HEK293 (cell line): Measurements from ENCODE around the gene RYR2.

Source experiments
- CTCF ChIA-PET: fragments of 350-600 bp; formaldehyde crosslinking; extraction: SDS; loops from one replicate; lab custom pipeline; 2021; ENCODE audit warnings: antibody characterized with exemption; lab: Yijun Ruan, JAX
- POLR2A ChIA-PET: fragments of 300-600 bp; formaldehyde crosslinking; extraction: SDS; loops from one replicate; lab custom pipeline; 2020; ENCODE audit warnings: antibody characterized with exemption, inconsistent platforms; lab: Yijun Ruan, JAX
- H3K27ac ChIP-seq: fragments of 200-500 bp; sonication (Bioruptor generic); 2 replicates; pipeline ENCODE4 v1.5.1; 2014; ENCODE audit warnings: low read depth, low read length, control low read depth, inconsistent platforms; ENCODE audit errors: extremely low read depth
- H3K36me3 ChIP-seq, 2 experiments: fragments of 200-500 bp in 1 of 2; sonication (Bioruptor generic) in 1 of 2; 1 replicate in 1 of 2; 2 replicates in 1 of 2; pipeline ENCODE4 v1.5.1; 2014 to 2017; ENCODE audit warnings: inconsistent platforms in 2 of 2, low read length in 2 of 2; ENCODE audit not compliant: control insufficient read depth in 2 of 2, insufficient read depth in 1 of 2
- H3K4me1 ChIP-seq: fragments of 200-500 bp; sonication (Bioruptor generic); 2 replicates; pipeline ENCODE4 v1.5.1; 2014; ENCODE audit warnings: mild to moderate bottlenecking, low read length, inconsistent platforms; ENCODE audit not compliant: control insufficient read depth, insufficient read depth
- H3K4me3 ChIP-seq: 2 replicates; pipeline ENCODE4 v1.5.1; 2011; ENCODE audit warnings: low read depth, mild to moderate bottlenecking, control low read depth, low read length, moderate library complexity
- H3K9me3 ChIP-seq: fragments of 200-500 bp; sonication (Bioruptor generic); 2 replicates; pipeline ENCODE4 v1.5.1; 2014; ENCODE audit warnings: low read depth, low read length, inconsistent platforms; ENCODE audit not compliant: control insufficient read depth, insufficient read depth
- BCL11B ChIP-seq: fragments of 450-650 bp; formaldehyde crosslinking; IDR thresholded peaks from 2 replicates; pipeline ENCODE4 v1.5.1; 2016; ENCODE audit warnings: low read depth, missing biosample characterization, missing genetic modification characterization
- HOXA7 ChIP-seq: sonication (generic); formaldehyde crosslinking; IDR thresholded peaks from 2 replicates; pipeline ENCODE4 v1.8.1; 2022; ENCODE audit warnings: missing genetic modification reagents, borderline replicate concordance
- MYNN ChIP-seq: fragments of 450-650 bp; formaldehyde crosslinking; IDR thresholded peaks from 2 replicates; pipeline ENCODE4 v1.5.1; 2016; ENCODE audit warnings: missing biosample characterization, missing genetic modification characterization, borderline replicate concordance
- PRDM1 ChIP-seq: fragments of 450-650 bp; formaldehyde crosslinking; IDR thresholded peaks from 2 replicates; pipeline ENCODE4; 2016; ENCODE audit warnings: missing biosample characterization, missing genetic modification characterization
- ZNF10 ChIP-seq: fragments of 450-650 bp; formaldehyde crosslinking; IDR thresholded peaks from 2 replicates; pipeline ENCODE4 v1.5.1; 2017; ENCODE audit warnings: missing biosample characterization, missing genetic modification characterization
- ZNF169 ChIP-seq: fragments of 450-650 bp; formaldehyde crosslinking; IDR thresholded peaks from 2 replicates; pipeline ENCODE4 v1.5.1; 2016; ENCODE audit warnings: missing biosample characterization, missing genetic modification characterization
- ZNF214 ChIP-seq: fragments of 450-650 bp; formaldehyde crosslinking; IDR thresholded peaks from 2 replicates; pipeline ENCODE4 v1.5.1; 2017; ENCODE audit warnings: missing biosample characterization, mild to moderate bottlenecking, missing genetic modification characterization, borderline replicate concordance
- ZNF274 ChIP-seq, 2 experiments: fragments of 200-500 bp in 1 of 2; fragments of 450-650 bp in 1 of 2; sonication (Bioruptor generic) in 1 of 2; formaldehyde crosslinking in 1 of 2; IDR thresholded peaks; 2 replicates each; pipeline versions ENCODE4 v1.5.1 to v1.6.1; 2014 to 2016; ENCODE audit warnings: borderline replicate concordance in 1 of 2, inconsistent platforms in 1 of 2, low read length in 1 of 2, missing biosample characterization in 1 of 2, missing genetic modification characterization in 1 of 2
- ZNF423 ChIP-seq: fragments of 450-650 bp; formaldehyde crosslinking; IDR thresholded peaks from 2 replicates; pipeline ENCODE4 v1.5.1; 2016; ENCODE audit warnings: missing biosample characterization, missing genetic modification characterization
- ZNF501 ChIP-seq: fragments of 450-650 bp; formaldehyde crosslinking; IDR thresholded peaks from 2 replicates; pipeline ENCODE4 v1.5.1; 2016; ENCODE audit warnings: missing biosample characterization, missing genetic modification characterization
- ZNF621 ChIP-seq: fragments of 450-650 bp; formaldehyde crosslinking; IDR thresholded peaks from 2 replicates; pipeline ENCODE4 v1.5.1; 2017; ENCODE audit warnings: missing biosample characterization, missing genetic modification characterization
- TF ChIP-seq, protein P1 (sequence below): fragments of 450-650 bp; formaldehyde crosslinking; IDR thresholded peaks from 2 replicates; pipeline ENCODE4 v1.5.1; 2017; ENCODE audit warnings: missing biosample characterization, mild to moderate bottlenecking, missing genetic modification characterization, moderate library complexity
- TF ChIP-seq, protein P2 (sequence below): fragments of 450-650 bp; formaldehyde crosslinking; IDR thresholded peaks from 2 replicates; pipeline ENCODE4 v1.5.1; 2017; ENCODE audit warnings: missing biosample characterization, missing genetic modification characterization
- TF ChIP-seq, protein P3 (sequence below): fragments of 450-650 bp; formaldehyde crosslinking; IDR thresholded peaks from 2 replicates; pipeline ENCODE4 v1.5.1; 2016; ENCODE audit warnings: missing biosample characterization, missing genetic modification characterization
- TF ChIP-seq, protein P4 (sequence below): fragments of 450-650 bp; formaldehyde crosslinking; IDR thresholded peaks from 2 replicates; pipeline ENCODE4 v1.5.1; 2016; ENCODE audit warnings: missing biosample characterization, missing genetic modification characterization, borderline replicate concordance
- TF ChIP-seq, protein P5 (sequence below): fragments of 450-650 bp; formaldehyde crosslinking; IDR thresholded peaks from 2 replicates; pipeline ENCODE4 v1.5.1; 2017; ENCODE audit warnings: missing biosample characterization, missing genetic modification characterization
- TF ChIP-seq, protein P6 (sequence below): fragments of 450-650 bp; formaldehyde crosslinking; IDR thresholded peaks from 2 replicates; pipeline ENCODE4 v1.5.1; 2016; ENCODE audit warnings: missing biosample characterization, missing genetic modification characterization

Gene RYR2

DNA sequence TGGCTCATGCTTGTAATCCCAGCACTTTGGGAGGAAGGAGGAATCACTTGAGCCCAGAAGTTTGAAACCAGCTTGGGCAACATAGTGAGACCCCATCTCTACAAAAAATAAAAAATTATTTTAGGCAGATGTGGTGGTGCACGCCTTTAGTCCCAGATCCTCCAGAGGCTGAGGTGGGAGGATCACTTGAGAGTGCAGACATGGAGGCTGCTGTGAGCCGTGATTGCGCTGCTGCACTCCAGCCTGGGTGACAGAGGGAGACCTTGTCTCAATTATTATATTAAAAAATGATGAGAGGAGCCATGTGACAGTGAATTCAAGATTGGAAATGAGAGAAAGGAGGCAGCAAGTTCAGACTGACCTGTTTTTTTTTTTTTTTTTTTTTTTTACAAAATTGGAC lies 566.4 kb downstream of the RYR2 start:
- TF ChIP-seq ZNF501 (tag by site-specific recombination) (no peak), MYNN (no peak), ZNF274 (IDR thresholded peaks at IDR 0.05; ENCODE audit: low read length) (no peak), ZNF274 (tag by site-specific recombination; IDR thresholded peaks at IDR 0.05; ENCODE audit: borderline replicate concordance) (no peak), ZNF10 (tag by site-specific recombination) (no peak), ZNF621 (no peak), ZNF423 (tag by site-specific recombination) (no peak), ZNF169 (tag by site-specific recombination) (no peak), HOXA7 (no peak), ZNF214 (tag by site-specific recombination) (no peak), PRDM1 (no peak), BCL11B (tag by site-specific recombination) (no peak)
- TF ChIP-seq, protein P1, sequence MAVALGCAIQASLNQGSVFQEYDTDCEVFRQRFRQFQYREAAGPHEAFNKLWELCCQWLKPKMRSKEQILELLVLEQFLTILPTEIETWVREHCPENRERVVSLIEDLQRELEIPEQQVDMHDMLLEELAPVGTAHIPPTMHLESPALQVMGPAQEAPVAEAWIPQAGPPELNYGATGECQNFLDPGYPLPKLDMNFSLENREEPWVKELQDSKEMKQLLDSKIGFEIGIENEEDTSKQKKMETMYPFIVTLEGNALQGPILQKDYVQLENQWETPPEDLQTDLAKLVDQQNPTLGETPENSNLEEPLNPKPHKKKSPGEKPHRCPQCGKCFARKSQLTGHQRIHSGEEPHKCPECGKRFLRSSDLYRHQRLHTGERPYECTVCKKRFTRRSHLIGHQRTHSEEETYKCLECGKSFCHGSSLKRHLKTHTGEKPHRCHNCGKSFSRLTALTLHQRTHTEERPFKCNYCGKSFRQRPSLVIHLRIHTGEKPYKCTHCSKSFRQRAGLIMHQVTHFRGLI (tag by site-specific recombination) = no peak
- TF ChIP-seq, protein P2, sequence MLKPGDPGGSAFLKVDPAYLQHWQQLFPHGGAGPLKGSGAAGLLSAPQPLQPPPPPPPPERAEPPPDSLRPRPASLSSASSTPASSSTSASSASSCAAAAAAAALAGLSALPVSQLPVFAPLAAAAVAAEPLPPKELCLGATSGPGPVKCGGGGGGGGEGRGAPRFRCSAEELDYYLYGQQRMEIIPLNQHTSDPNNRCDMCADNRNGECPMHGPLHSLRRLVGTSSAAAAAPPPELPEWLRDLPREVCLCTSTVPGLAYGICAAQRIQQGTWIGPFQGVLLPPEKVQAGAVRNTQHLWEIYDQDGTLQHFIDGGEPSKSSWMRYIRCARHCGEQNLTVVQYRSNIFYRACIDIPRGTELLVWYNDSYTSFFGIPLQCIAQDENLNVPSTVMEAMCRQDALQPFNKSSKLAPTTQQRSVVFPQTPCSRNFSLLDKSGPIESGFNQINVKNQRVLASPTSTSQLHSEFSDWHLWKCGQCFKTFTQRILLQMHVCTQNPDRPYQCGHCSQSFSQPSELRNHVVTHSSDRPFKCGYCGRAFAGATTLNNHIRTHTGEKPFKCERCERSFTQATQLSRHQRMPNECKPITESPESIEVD = no peak
- TF ChIP-seq, protein P3, sequence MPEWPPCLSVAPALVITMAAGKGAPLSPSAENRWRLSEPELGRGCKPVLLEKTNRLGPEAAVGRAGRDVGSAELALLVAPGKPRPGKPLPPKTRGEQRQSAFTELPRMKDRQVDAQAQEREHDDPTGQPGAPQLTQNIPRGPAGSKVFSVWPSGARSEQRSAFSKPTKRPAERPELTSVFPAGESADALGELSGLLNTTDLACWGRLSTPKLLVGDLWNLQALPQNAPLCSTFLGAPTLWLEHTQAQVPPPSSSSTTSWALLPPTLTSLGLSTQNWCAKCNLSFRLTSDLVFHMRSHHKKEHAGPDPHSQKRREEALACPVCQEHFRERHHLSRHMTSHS (tag by site-specific recombination) = no peak
- TF ChIP-seq, protein P4, sequence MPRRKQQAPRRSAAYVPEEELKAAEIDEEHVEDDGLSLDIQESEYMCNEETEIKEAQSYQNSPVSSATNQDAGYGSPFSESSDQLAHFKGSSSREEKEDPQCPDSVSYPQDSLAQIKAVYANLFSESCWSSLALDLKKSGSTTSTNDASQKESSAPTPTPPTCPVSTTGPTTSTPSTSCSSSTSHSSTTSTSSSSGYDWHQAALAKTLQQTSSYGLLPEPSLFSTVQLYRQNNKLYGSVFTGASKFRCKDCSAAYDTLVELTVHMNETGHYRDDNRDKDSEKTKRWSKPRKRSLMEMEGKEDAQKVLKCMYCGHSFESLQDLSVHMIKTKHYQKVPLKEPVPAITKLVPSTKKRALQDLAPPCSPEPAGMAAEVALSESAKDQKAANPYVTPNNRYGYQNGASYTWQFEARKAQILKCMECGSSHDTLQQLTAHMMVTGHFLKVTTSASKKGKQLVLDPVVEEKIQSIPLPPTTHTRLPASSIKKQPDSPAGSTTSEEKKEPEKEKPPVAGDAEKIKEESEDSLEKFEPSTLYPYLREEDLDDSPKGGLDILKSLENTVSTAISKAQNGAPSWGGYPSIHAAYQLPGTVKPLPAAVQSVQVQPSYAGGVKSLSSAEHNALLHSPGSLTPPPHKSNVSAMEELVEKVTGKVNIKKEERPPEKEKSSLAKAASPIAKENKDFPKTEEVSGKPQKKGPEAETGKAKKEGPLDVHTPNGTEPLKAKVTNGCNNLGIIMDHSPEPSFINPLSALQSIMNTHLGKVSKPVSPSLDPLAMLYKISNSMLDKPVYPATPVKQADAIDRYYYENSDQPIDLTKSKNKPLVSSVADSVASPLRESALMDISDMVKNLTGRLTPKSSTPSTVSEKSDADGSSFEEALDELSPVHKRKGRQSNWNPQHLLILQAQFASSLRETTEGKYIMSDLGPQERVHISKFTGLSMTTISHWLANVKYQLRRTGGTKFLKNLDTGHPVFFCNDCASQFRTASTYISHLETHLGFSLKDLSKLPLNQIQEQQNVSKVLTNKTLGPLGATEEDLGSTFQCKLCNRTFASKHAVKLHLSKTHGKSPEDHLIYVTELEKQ (tag by site-specific recombination) = no peak
- TF ChIP-seq, protein P5, sequence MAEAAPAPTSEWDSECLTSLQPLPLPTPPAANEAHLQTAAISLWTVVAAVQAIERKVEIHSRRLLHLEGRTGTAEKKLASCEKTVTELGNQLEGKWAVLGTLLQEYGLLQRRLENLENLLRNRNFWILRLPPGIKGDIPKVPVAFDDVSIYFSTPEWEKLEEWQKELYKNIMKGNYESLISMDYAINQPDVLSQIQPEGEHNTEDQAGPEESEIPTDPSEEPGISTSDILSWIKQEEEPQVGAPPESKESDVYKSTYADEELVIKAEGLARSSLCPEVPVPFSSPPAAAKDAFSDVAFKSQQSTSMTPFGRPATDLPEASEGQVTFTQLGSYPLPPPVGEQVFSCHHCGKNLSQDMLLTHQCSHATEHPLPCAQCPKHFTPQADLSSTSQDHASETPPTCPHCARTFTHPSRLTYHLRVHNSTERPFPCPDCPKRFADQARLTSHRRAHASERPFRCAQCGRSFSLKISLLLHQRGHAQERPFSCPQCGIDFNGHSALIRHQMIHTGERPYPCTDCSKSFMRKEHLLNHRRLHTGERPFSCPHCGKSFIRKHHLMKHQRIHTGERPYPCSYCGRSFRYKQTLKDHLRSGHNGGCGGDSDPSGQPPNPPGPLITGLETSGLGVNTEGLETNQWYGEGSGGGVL (tag by site-specific recombination) = no peak
- TF ChIP-seq, protein P6, sequence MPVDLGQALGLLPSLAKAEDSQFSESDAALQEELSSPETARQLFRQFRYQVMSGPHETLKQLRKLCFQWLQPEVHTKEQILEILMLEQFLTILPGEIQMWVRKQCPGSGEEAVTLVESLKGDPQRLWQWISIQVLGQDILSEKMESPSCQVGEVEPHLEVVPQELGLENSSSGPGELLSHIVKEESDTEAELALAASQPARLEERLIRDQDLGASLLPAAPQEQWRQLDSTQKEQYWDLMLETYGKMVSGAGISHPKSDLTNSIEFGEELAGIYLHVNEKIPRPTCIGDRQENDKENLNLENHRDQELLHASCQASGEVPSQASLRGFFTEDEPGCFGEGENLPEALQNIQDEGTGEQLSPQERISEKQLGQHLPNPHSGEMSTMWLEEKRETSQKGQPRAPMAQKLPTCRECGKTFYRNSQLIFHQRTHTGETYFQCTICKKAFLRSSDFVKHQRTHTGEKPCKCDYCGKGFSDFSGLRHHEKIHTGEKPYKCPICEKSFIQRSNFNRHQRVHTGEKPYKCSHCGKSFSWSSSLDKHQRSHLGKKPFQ (tag by site-specific recombination) = no peak
- CTCF ChIA-PET = no interaction called here
- H3K9me3 ChIP-seq = no peaks in the 10 kb centered on the region
- H3K4me3 ChIP-seq = no peak overlapping the region
- H3K27ac ChIP-seq = no peak overlapping the region
- H3K4me1 ChIP-seq = no peaks in the 10 kb centered on the region
- POLR2A ChIA-PET = no interaction called here
- no peaks in the 10 kb centered on the region for H3K36me3 ChIP-seq
